Measurements from ENCODE around the gene EVC. TPM values are rescaled to one million over a fixed set of nuclear protein-coding genes. Genes with fewer than 3 reads are reported as not detected.
"Not testable (repeated sequence)": the region's sequence is repeated elsewhere in the genome, so short reads cannot be mapped to it uniquely, and the experiment has no call there.

The EVC gene
- total RNA-seq, 2 experiments from 2014 or later = 2.2 to 4.0 TPM

DNA sequence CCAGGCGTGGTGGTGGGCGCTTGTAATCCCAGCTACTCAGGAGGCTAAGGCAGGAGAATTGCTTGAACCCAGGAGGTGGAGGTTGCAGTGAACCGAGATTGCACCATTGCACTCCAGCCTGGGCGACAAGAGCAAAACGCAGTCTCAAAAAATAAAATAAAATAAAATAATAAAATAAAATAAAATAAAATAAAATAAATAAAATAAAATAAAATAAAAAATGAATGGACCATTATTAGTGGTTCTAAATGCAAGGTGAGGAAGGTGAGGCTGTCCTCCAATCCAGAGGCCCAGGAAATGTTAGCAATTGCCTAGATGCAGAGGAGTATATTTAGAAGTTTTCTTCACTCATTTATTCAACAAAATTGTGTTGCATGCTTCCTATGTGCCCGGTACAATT, 126.5 kb downstream of the EVC start:
- ATAC-seq; CTCF ChIA-PET; H3K4me3 Mint-ChIP-seq; DNase-seq; H3K4me1 Mint-ChIP-seq; H3K27ac Mint-ChIP-seq; H3K9me3 Mint-ChIP-seq (ENCODE audit: low read depth); H3K36me3 Mint-ChIP-seq; H3K27me3 Mint-ChIP-seq: not testable (repeated sequence)

- H3K9me3 Mint-ChIP-seq (ENCODE audit: low read depth) = peaks cover 2% of the 10 kb centered on the region
Measured at GRCh38 chr4:5839332-5839731, 128.3 kb downstream of the EVC start.

GRCh38 chr4:5839751-5840674, 129.0 kb downstream of the EVC start:
- Mint-ChIP-seq H3K27ac (no peak overlapping the region), H3K4me3 (no peak overlapping the region), H3K36me3 (no peaks in the 10 kb centered on the region), H3K9me3 (ENCODE audit: low read depth) (peaks cover 2% of the 10 kb centered on the region), H3K4me1 (no peaks in the 10 kb centered on the region), H3K27me3 (no peaks in the 10 kb centered on the region)
- CTCF ChIA-PET = no interaction called here
- DNase-seq (no peak), ATAC-seq (no peak)

More at GRCh38 chr4:5839332-5839731, 128.3 kb downstream of the EVC start:
- CTCF ChIA-PET = no interaction called here
- DNase-seq (no peak), ATAC-seq (no peak)
- H3K27ac Mint-ChIP-seq = no peak overlapping the region
- H3K4me1 Mint-ChIP-seq = no peaks in the 10 kb centered on the region
- no peaks in the 10 kb centered on the region for H3K36me3 Mint-ChIP-seq
- H3K27me3 Mint-ChIP-seq = no peaks in the 10 kb centered on the region
- H3K4me3 Mint-ChIP-seq = no peak overlapping the region

GRCh38 chr4:5842456-5842855, 131.5 kb downstream of the EVC start:
- no peaks in the 10 kb centered on the region for H3K36me3 Mint-ChIP-seq
- DNase-seq = no peak
- peaks cover 2% of the 10 kb centered on the region for H3K27me3 Mint-ChIP-seq
- CTCF ChIA-PET = no interaction called here
- no peak overlapping the region for H3K4me3 Mint-ChIP-seq
- H3K9me3 Mint-ChIP-seq (ENCODE audit: low read depth) = peaks cover 2% of the 10 kb centered on the region
- H3K4me1 Mint-ChIP-seq = no peaks in the 10 kb centered on the region
- ATAC-seq = no peak
- no peak overlapping the region for H3K27ac Mint-ChIP-seq

- H3K9me3 Mint-ChIP-seq (ENCODE audit: low read depth) = peaks cover 2% of the 10 kb centered on the region
- ATAC-seq (no peak), DNase-seq (no peak)
- H3K4me1 Mint-ChIP-seq = no peaks in the 10 kb centered on the region
- no peak overlapping the region for H3K4me3 Mint-ChIP-seq
- no peaks in the 10 kb centered on the region for H3K36me3 Mint-ChIP-seq
- CTCF ChIA-PET = no interaction called here
- no peak overlapping the region for H3K27ac Mint-ChIP-seq
- H3K27me3 Mint-ChIP-seq = peaks cover 8% of the 10 kb centered on the region
Measured at GRCh38 chr4:5843573-5844530, 132.9 kb downstream of the EVC start.

GRCh38 chr4:5845035-5845905, 134.3 kb downstream of the EVC start:
- DNase-seq (no peak), ATAC-seq (no peak)
- H3K9me3 Mint-ChIP-seq (ENCODE audit: low read depth) = peaks cover 2% of the 10 kb centered on the region
- no peak overlapping the region for H3K4me3 Mint-ChIP-seq
- CTCF ChIA-PET = no interaction called here
- H3K36me3 Mint-ChIP-seq = no peaks in the 10 kb centered on the region
- no peaks in the 10 kb centered on the region for H3K4me1 Mint-ChIP-seq
- no peak overlapping the region for H3K27ac Mint-ChIP-seq
- H3K27me3 Mint-ChIP-seq = peaks cover 8% of the 10 kb centered on the region

DNA sequence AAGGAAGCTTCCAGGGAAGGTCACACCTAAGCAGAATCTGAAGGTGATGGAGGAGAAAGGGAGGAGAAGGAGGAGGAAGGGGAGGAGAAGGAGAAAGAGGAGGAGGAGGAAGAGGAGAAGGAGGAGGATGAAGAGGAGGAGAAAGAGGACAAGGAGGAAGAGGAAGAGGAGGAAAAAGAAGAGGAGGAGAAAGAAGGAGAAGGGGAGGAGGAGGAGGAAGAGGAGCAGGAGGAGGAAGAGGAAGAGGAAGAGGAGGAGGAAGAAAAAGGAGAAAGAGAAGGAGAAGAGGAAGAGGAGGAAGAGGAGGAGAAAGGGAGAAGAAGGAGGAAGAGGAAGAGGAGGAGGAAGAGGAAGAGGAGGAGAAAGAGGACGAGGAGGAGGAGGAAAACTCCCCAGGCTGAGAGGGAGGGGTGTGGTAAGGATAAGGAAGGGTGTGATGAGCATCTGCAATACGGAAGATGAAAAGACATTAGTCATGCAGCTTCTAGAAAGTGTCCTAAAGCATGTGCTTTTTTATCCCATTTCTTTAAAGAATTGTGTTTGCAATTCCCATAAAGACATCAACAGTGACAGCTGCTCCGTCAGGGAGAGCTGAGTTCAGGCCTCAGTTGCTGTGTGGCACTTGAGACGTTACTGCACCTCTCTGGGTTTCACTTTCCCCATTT, 140.8 kb downstream of the EVC start:
- CTCF ChIA-PET = no interaction called here
- Mint-ChIP-seq H3K9me3 (ENCODE audit: low read depth) (no peaks in the 10 kb centered on the region), H3K4me3 (no peak overlapping the region), H3K27ac (no peak overlapping the region), H3K36me3 (no peaks in the 10 kb centered on the region), H3K4me1 (no peaks in the 10 kb centered on the region), H3K27me3 (peaks cover 6% of the 10 kb centered on the region)
- ATAC-seq (no peak), DNase-seq (no peak)

- Mint-ChIP-seq H3K27me3 (peaks cover 6% of the 10 kb centered on the region), H3K27ac (no peak overlapping the region), H3K4me1 (no peaks in the 10 kb centered on the region), H3K4me3 (no peak overlapping the region), H3K9me3 (ENCODE audit: low read depth) (no peaks in the 10 kb centered on the region), H3K36me3 (no peaks in the 10 kb centered on the region)
- CTCF ChIA-PET = no interaction called here
- DNase-seq (no peak), ATAC-seq (no peak)
Measured at GRCh38 chr4:5852523-5853202, 141.7 kb downstream of the EVC start.

DNA sequence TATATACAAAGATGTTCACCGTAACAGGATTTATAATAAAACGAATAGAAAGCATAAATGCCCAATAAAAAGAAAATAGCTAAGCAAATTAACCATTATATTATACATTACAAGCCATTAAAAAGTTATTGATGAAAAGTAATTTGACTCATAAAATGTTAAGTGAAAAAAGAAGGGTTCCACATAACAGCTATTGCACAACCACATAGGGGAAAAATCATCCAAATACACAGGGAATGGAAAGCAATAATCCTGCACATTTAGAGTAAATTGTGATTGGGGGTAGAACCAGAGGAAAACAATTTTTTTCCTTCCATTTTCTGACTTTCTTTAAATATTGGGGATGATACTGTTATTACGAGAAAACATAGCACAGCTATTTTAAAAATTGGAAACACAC, 143.9 kb downstream of the EVC start:
- H3K36me3 Mint-ChIP-seq = no peaks in the 10 kb centered on the region
- CTCF ChIA-PET = no interaction called here

GRCh38 chr4:5856362-5856761, 145.4 kb downstream of the EVC start:
- H3K36me3 Mint-ChIP-seq; ATAC-seq; H3K4me3 Mint-ChIP-seq; H3K27ac Mint-ChIP-seq; DNase-seq; H3K27me3 Mint-ChIP-seq; H3K4me1 Mint-ChIP-seq; H3K9me3 Mint-ChIP-seq (ENCODE audit: low read depth); CTCF ChIA-PET: not testable (repeated sequence)

More for the DNA sequence above, 143.9 kb downstream of the EVC start:
- no peaks in the 10 kb centered on the region for H3K4me1 Mint-ChIP-seq
- no peak for ATAC-seq
- DNase-seq = no peak
- no peak overlapping the region for H3K27ac Mint-ChIP-seq
- H3K4me3 Mint-ChIP-seq = no peak overlapping the region
- H3K9me3 Mint-ChIP-seq (ENCODE audit: low read depth) = no peaks in the 10 kb centered on the region
- no peaks in the 10 kb centered on the region for H3K27me3 Mint-ChIP-seq

GRCh38 chr4:5857199-5857598, 146.2 kb downstream of the EVC start:
- DNase-seq = no peak
- H3K27me3 Mint-ChIP-seq = no peaks in the 10 kb centered on the region
- no peaks in the 10 kb centered on the region for H3K9me3 Mint-ChIP-seq (ENCODE audit: low read depth)
- no peak for ATAC-seq
- no peak overlapping the region for H3K4me3 Mint-ChIP-seq
- no peaks in the 10 kb centered on the region for H3K36me3 Mint-ChIP-seq
- no peaks in the 10 kb centered on the region for H3K4me1 Mint-ChIP-seq
- H3K27ac Mint-ChIP-seq = no peak overlapping the region
- CTCF ChIA-PET = no interaction called here

DNA sequence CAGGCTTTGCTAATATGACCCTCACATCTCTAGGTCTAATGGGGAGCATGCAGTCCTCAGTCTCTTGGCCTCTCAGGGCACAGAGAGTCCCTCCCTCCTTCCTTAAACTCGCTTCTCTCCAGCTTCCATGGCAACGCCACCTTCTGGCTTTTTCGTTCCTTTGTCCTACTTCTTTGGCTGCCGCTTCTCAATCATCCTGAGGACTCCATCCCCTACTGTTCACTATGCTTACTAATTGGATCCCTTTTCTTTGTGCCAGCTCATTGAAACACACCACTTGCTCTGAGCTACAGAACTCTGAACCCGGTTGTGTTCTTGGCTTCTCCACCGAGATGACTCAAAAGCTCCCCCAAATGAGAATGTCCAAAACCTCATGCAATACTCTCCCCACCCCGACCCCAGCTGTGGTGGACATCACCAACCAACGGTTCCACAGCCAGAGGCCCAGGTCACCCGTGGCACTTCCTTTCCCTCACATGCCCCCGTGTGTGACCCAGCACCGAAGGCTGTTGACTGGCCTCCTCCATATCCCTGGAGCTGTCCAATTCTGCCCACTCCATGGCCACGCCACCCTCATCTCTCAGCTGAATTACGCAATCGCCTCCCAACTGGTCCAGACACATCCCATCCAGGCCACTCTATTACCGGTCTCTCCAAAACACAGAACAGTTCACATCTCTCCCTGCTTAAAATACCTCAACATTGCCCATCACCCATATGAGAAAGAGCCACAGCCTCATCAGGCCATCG, 147.2 kb downstream of the EVC start:
- no peaks in the 10 kb centered on the region for H3K36me3 Mint-ChIP-seq
- no peaks in the 10 kb centered on the region for H3K27me3 Mint-ChIP-seq
- H3K27ac Mint-ChIP-seq = no peak overlapping the region
- no peaks in the 10 kb centered on the region for H3K9me3 Mint-ChIP-seq (ENCODE audit: low read depth)
- DNase-seq (no peak), ATAC-seq (no peak)
- H3K4me3 Mint-ChIP-seq = no peak overlapping the region
- CTCF ChIA-PET = no interaction called here
- H3K4me1 Mint-ChIP-seq = peaks cover 1% of the 10 kb centered on the region

Data from activated CD8-positive, alpha-beta memory T cell treated with anti-CD3 and anti-CD28 coated beads, Interleukin-2, amount 10 ng/mL, durations not matched to agents 7 days and 5 days (primary cell).